CD14-positive monocyte (primary cell): Measurements from ENCODE around the gene GBX1. TPM values are rescaled to one million over a fixed set of nuclear protein-coding genes. Genes with fewer than 3 reads are reported as not detected.
A peak's percentile ranks its signal among the peaks of the same experiment; 100 is the strongest.

Experiments used
- DNase-seq, 3 donors: peaks; one replicate each; pipeline ENCODE4 v3.0.0-alpha.2; 2011 to 2022
- H2AFZ ChIP-seq: 2 replicates; pipeline ENCODE4 v1.6.0; 2012; ENCODE audit warnings: mild to moderate bottlenecking, low read depth, low read length, inconsistent platforms; ENCODE audit not compliant: insufficient read depth, poor library complexity, severe bottlenecking
- H3K27ac ChIP-seq, 2 donors: 1 replicate in 1 of 2; 2 replicates in 1 of 2; pipeline ENCODE4 v1.5.1; 2012 to 2013; ENCODE audit warnings: low read length in 2 of 2, control low read depth in 1 of 2, inconsistent platforms in 1 of 2, low read depth in 1 of 2, mild to moderate bottlenecking in 1 of 2
- H3K27me3 ChIP-seq, 2 donors: one replicate each; pipeline versions ENCODE4 v1.6.0 to v1.6.1; 2011 to 2013; ENCODE audit warnings: low read length in 2 of 2; ENCODE audit not compliant: control insufficient read depth in 2 of 2, insufficient read depth in 2 of 2
- H3K36me3 ChIP-seq, 2 donors: replicated peaks in 1 of 2; 1 replicate in 1 of 2; 2 replicates in 1 of 2; pipeline versions ENCODE4 v1.5.1 to v1.6.1; 2012 to 2013; ENCODE audit warnings: low read length in 2 of 2, control low read depth in 1 of 2, inconsistent platforms in 1 of 2, mild to moderate bottlenecking in 1 of 2; ENCODE audit not compliant: insufficient read depth in 2 of 2, control insufficient read depth in 1 of 2
- H3K4me1 ChIP-seq, 2 donors: 1 replicate in 1 of 2; 2 replicates in 1 of 2; pipeline versions ENCODE4 v1.5.1 to v1.6.1; 2012 to 2013; ENCODE audit warnings: low read length in 2 of 2, control low read depth in 1 of 2, inconsistent platforms in 1 of 2, mild to moderate bottlenecking in 1 of 2, moderate library complexity in 1 of 2; ENCODE audit not compliant: insufficient read depth in 2 of 2, control insufficient read depth in 1 of 2
- H3K4me2 ChIP-seq: replicated peaks from 2 replicates; pipeline ENCODE3; 2012; ENCODE audit warnings: low read length, moderate library complexity, mild to moderate bottlenecking; ENCODE audit not compliant: poor library complexity, severe bottlenecking; ENCODE audit errors: extremely low read depth
- H3K4me3 ChIP-seq, 3 experiments: fragments of 200-600 bp in 1 of 3; sonication (generic) in 1 of 3; replicated peaks in 1 of 3; 1 replicate in 2 of 3; 2 replicates in 1 of 3; pipeline ENCODE4 v1.5.1; 2011 to 2013; ENCODE audit warnings: low read length in 3 of 3, mild to moderate bottlenecking in 3 of 3, control low read depth in 2 of 3, low read depth in 2 of 3, inconsistent platforms in 1 of 3, moderate library complexity in 1 of 3
- H3K79me2 ChIP-seq: 2 replicates; pipeline ENCODE4 v1.6.0; 2012; ENCODE audit warnings: mild to moderate bottlenecking, control low read depth, inconsistent platforms, low read length, moderate library complexity; ENCODE audit not compliant: insufficient read depth
- H3K9ac ChIP-seq: 2 replicates; pipeline ENCODE4 v1.6.0; 2017; ENCODE audit warnings: low read length, mild to moderate bottlenecking; ENCODE audit not compliant: insufficient read depth, poor library complexity, severe bottlenecking
- H3K9me3 ChIP-seq, 2 donors: replicated peaks in 1 of 2; 1 replicate in 1 of 2; 2 replicates in 1 of 2; pipeline versions ENCODE4 v1.5.1 to v1.6.1; 2012 to 2013; ENCODE audit warnings: low read length in 2 of 2, control low read depth in 1 of 2; ENCODE audit not compliant: control insufficient read depth in 1 of 2, insufficient read depth in 1 of 2
- H4K20me1 ChIP-seq: 2 replicates; pipeline ENCODE4 v1.6.0; 2012; ENCODE audit warnings: mild to moderate bottlenecking, low read length, control low read depth, moderate library complexity; ENCODE audit not compliant: insufficient read depth
- H3K27ac Mint-ChIP-seq, 7 donors: one replicate each; pipeline ENCODE4 v1.8.0; 2020; ENCODE audit warnings: mild to moderate bottlenecking in 7 of 7, mixed read lengths in 7 of 7, moderate library complexity in 6 of 7, inconsistent platforms in 2 of 7
- H3K27me3 Mint-ChIP-seq, 3 donors: one replicate each; pipeline ENCODE4 v1.8.0; 2021 to 2022; ENCODE audit warnings: low read depth in 3 of 3, mild to moderate bottlenecking in 3 of 3, mixed read lengths in 3 of 3, moderate library complexity in 3 of 3, inconsistent platforms in 1 of 3
- H3K36me3 Mint-ChIP-seq, 2 donors: one replicate each; pipeline ENCODE4 v1.8.0; 2020; ENCODE audit warnings: mixed read lengths in 2 of 2, inconsistent platforms in 1 of 2, mild to moderate bottlenecking in 1 of 2
- H3K4me1 Mint-ChIP-seq: one replicate; pipeline ENCODE4 v1.8.0; 2020; ENCODE audit warnings: mild to moderate bottlenecking, mixed read lengths
- H3K4me3 Mint-ChIP-seq, 2 donors: one replicate each; pipeline ENCODE4 v1.8.0; 2020; ENCODE audit warnings: mild to moderate bottlenecking in 2 of 2, mixed read lengths in 2 of 2, moderate library complexity in 1 of 2
- H3K9me3 Mint-ChIP-seq, 7 donors: one replicate each; pipeline ENCODE4 v1.8.0; 2020 to 2022; ENCODE audit warnings: mixed read lengths in 7 of 7, mild to moderate bottlenecking in 6 of 7, moderate library complexity in 6 of 7, inconsistent platforms in 2 of 7
- CTCF ChIP-seq: fragments of 200-600 bp; IDR thresholded peaks from one replicate; pipeline ENCODE4 v1.8.0; 2022; ENCODE audit warnings: antibody characterized with exemption, mild to moderate bottlenecking
- WGBS: methylation state at CpG from one replicate; pipeline ENCODE4 v1.1.5; 2013; ENCODE audit warnings: missing lambda C conversion rate; ENCODE audit not compliant: insufficient coverage; 5-methylcytosine and 5-hydroxymethylcytosine counted together
- intact Hi-C, 2 donors: fragments of 100-400 bp; cut with micrococcal nuclease; formaldehyde crosslinking; loops; one replicate each; pipeline versions ENCODE4 v1.15.0 to v1.15.1; 2023
- polyA plus RNA-seq, 3 donors: library from polyadenylated mRNA; depleted of rRNA in 1 of 3; unstranded in 2 of 3; stranded (reverse) in 1 of 3; fragments of 300-500 nt in 2 of 3; fragments of >200 nt in 1 of 3; fragmentation: Illumina TruSeq in 2 of 3; gene quantifications; 1 replicate in 2 of 3; 2 replicates in 1 of 3; pipeline ENCODE4 v1.2.3, GENCODE V29; 2012 to 2021

GBX1 gene
- polyA plus RNA-seq, 3 donors, result not detected

- no peak overlapping the region for H3K4me3 ChIP-seq
- H3K4me1 Mint-ChIP-seq, result peaks cover 4% of the 10 kb centered on the region
- peaks cover under 1 to 36% of the 10 kb centered on the region in 2 donors for H3K27me3 ChIP-seq
- H3K4me3 Mint-ChIP-seq, result no peak overlapping the region
- no peak overlapping the region for H3K4me2 ChIP-seq
- no peak overlapping the region for H3K9ac ChIP-seq
- peaks cover 32 to 61% (median 32%) of the 10 kb centered on the region in 3 donors for H3K27me3 Mint-ChIP-seq
- no peaks in the 10 kb centered on the region for H3K4me1 ChIP-seq
- H2AFZ ChIP-seq, result no peak overlapping the region
- no peaks in the 10 kb centered on the region for H3K36me3 ChIP-seq
- H3K36me3 Mint-ChIP-seq, result no peaks in the 10 kb centered on the region
- H3K27ac Mint-ChIP-seq, result peak overlapping the region in 1 of 7 donors; percentile 20
- no peaks in the 10 kb centered on the region for H4K20me1 ChIP-seq
- WGBS, result 63% methylated on average over 16 of the region's 16 CpGs
- H3K79me2 ChIP-seq, result no peaks in the 10 kb centered on the region
- peaks cover 12 to 28% (median 18%) of the 10 kb centered on the region in 7 donors for H3K9me3 Mint-ChIP-seq
- H3K9me3 ChIP-seq, result peaks cover 4 to 18% of the 10 kb centered on the region in 2 donors
- DNase-seq, result no peak
- TF ChIP-seq CTCF, result no peak
- no peak overlapping the region for H3K27ac ChIP-seq
- intact Hi-C loops, result no loop called here
Measured at GRCh38 chr7:151175047-151175792, 7.7 kb upstream of the GBX1 start.

GRCh38 chr7:151174246-151175046, 7.0 kb upstream of the GBX1 start:
- 61% methylated on average over 71 of the region's 77 CpGs for WGBS

More at GRCh38 chr7:151174246-151175046, 7.0 kb upstream of the GBX1 start:
- no peaks in the 10 kb centered on the region for H4K20me1 ChIP-seq
- no peak overlapping the region for H3K4me2 ChIP-seq
- H3K4me3 ChIP-seq, result no peak overlapping the region
- no peaks in the 10 kb centered on the region for H3K79me2 ChIP-seq
- intact Hi-C loops, result loop anchor here in 1 of 2 donors (5.0 kb wide), 1 partner anchor 52 kb away; no protein-coding TSS in a partner anchor
- H3K27me3 Mint-ChIP-seq, result peaks cover 39 to 69% (median 40%) of the 10 kb centered on the region in 3 donors
- TF ChIP-seq CTCF, result no peak
- H3K9ac ChIP-seq, result no peak overlapping the region
- H3K9me3 ChIP-seq, result peaks cover 4 to 18% of the 10 kb centered on the region in 2 donors
- H3K4me3 Mint-ChIP-seq, result no peak overlapping the region
- H3K36me3 ChIP-seq, result no peaks in the 10 kb centered on the region
- H3K27me3 ChIP-seq, result peaks cover 7 to 44% of the 10 kb centered on the region in 2 donors
- H2AFZ ChIP-seq, result no peak overlapping the region
- peaks cover 4% of the 10 kb centered on the region for H3K4me1 Mint-ChIP-seq
- H3K9me3 Mint-ChIP-seq, result peaks cover 12 to 28% (median 19%) of the 10 kb centered on the region in 7 donors
- H3K27ac Mint-ChIP-seq, result peak overlapping the region in 1 of 7 donors; percentile 46
- peak in 1 of 3 donors; percentile 33 for DNase-seq
- H3K36me3 Mint-ChIP-seq, result no peaks in the 10 kb centered on the region
- no peaks in the 10 kb centered on the region for H3K4me1 ChIP-seq
- H3K27ac ChIP-seq, result no peak overlapping the region
